WTC11 (cell line): Measurements from ENCODE around the gene M1AP. TPM values are rescaled to one million over a fixed set of nuclear protein-coding genes. Genes with fewer than 3 reads are reported as not detected.

Source experiments
- ATAC-seq: fragments of 200-7000 bp; cut with Tn5 transposase; 2 replicates; pipeline ENCODE4 v1.10.0; 2021; ENCODE audit warnings: mild to moderate bottlenecking, moderate library complexity
- CTCF ChIA-PET: fragments of 300-600 bp; sonication (Branson Sonifier 250); formaldehyde crosslinking; loops from one replicate; lab custom pipeline; 2021; ENCODE audit warnings: antibody characterized with exemption; lab: Charles Lee
- POLR2A ChIA-PET: fragments of 350-600 bp; sonication (Branson Sonifier 250); formaldehyde crosslinking; loops from one replicate; lab custom pipeline; 2021; ENCODE audit warnings: antibody characterized with exemption; lab: Charles Lee
- DNase-seq: peaks from one replicate; pipeline ENCODE4 v3.0.0; 2021; ENCODE audit warnings: low spot score
- H3K27ac Mint-ChIP-seq: 2 replicates; pipeline ENCODE4 v1.8.0; 2021; ENCODE audit warnings: mixed read lengths
- H3K27me3 Mint-ChIP-seq: 2 replicates; pipeline ENCODE4 v1.8.0; 2021; ENCODE audit warnings: low read depth, mild to moderate bottlenecking, moderate library complexity, mixed read lengths
- H3K36me3 Mint-ChIP-seq: 2 replicates; pipeline ENCODE4 v1.8.0; 2021; ENCODE audit warnings: mixed read lengths
- H3K4me1 Mint-ChIP-seq: 2 replicates; pipeline ENCODE4 v1.8.0; 2022; ENCODE audit warnings: mixed read lengths
- H3K4me3 Mint-ChIP-seq: 2 replicates; pipeline ENCODE4 v1.8.0; 2021; ENCODE audit warnings: mild to moderate bottlenecking, moderate library complexity, mixed read lengths
- H3K9me3 Mint-ChIP-seq: 2 replicates; pipeline ENCODE4 v1.8.0; 2021; ENCODE audit warnings: mixed read lengths
- CREB1 ChIP-seq: sonication (generic); formaldehyde crosslinking; IDR thresholded peaks from 2 replicates; pipeline ENCODE4 v1.8.0; 2023; ENCODE audit warnings: mild to moderate bottlenecking, missing genetic modification reagents
- ELF4 ChIP-seq: sonication (generic); formaldehyde crosslinking; IDR thresholded peaks from 2 replicates; pipeline ENCODE4 v1.8.1; 2022; ENCODE audit warnings: low read depth, mild to moderate bottlenecking, moderate library complexity, missing genetic modification reagents
- NFATC4 ChIP-seq: fragments of 250-450 bp; sonication (Bioruptor Pico); IDR thresholded peaks from 2 replicates; pipeline ENCODE4 v1.9.0; 2021; ENCODE audit warnings: mild to moderate bottlenecking
- NFYB ChIP-seq: sonication (generic); formaldehyde crosslinking; conservative IDR thresholded peaks from 2 replicates; pipeline ENCODE4 v1.8.0; 2022; ENCODE audit warnings: low read depth, missing genetic modification reagents
- NR3C1 ChIP-seq: sonication (generic); formaldehyde crosslinking; conservative IDR thresholded peaks from 2 replicates; pipeline ENCODE4 v1.8.1; 2023; ENCODE audit warnings: low read depth, mild to moderate bottlenecking, missing genetic modification reagents
- SMAD4 ChIP-seq: sonication (generic); formaldehyde crosslinking; IDR thresholded peaks from 2 replicates; pipeline ENCODE4 v1.8.0; 2022; ENCODE audit warnings: mild to moderate bottlenecking, missing genetic modification reagents
- SOX15 ChIP-seq: fragments of 250-450 bp; sonication (Bioruptor Pico); IDR thresholded peaks from 2 replicates; pipeline ENCODE4 v1.9.0; 2021; ENCODE audit warnings: mild to moderate bottlenecking
- total RNA-seq: library from RNA; stranded (reverse); gene quantifications from 3 replicates; pipeline ENCODE4 v1.2.3, GENCODE V29; 2021
- TF ChIP-seq, protein P1 (sequence below): sonication (generic); formaldehyde crosslinking; IDR thresholded peaks from 2 replicates; pipeline ENCODE4 v1.8.1; 2022; ENCODE audit warnings: low read depth, missing genetic modification reagents, borderline replicate concordance
- TF ChIP-seq, protein P2 (sequence below): fragments of 250-450 bp; sonication (Bioruptor Pico); conservative IDR thresholded peaks from 2 replicates; pipeline ENCODE4 v1.9.0; 2021; ENCODE audit warnings: mild to moderate bottlenecking
- TF ChIP-seq, protein P3 (sequence below): fragments of 250-450 bp; sonication (Bioruptor Pico); IDR thresholded peaks from 2 replicates; pipeline ENCODE4 v1.9.0; 2021; ENCODE audit warnings: mild to moderate bottlenecking
- TF ChIP-seq, protein P4 (sequence below): sonication (generic); formaldehyde crosslinking; IDR thresholded peaks from 2 replicates; pipeline ENCODE4 v1.8.1; 2023; ENCODE audit warnings: mild to moderate bottlenecking, missing genetic modification reagents, moderate library complexity
- TF ChIP-seq, protein P5 (sequence below): sonication (generic); formaldehyde crosslinking; IDR thresholded peaks from 2 replicates; pipeline ENCODE4 v1.8.0; 2022; ENCODE audit warnings: missing genetic modification reagents
- TF ChIP-seq, protein P6 (sequence below): sonication (generic); formaldehyde crosslinking; IDR thresholded peaks from 2 replicates; pipeline ENCODE4 v1.8.1; 2022; ENCODE audit warnings: mild to moderate bottlenecking, moderate library complexity, missing genetic modification reagents

Gene M1AP
- total RNA-seq, 1 experiment from 2014 or later: 5.9 TPM

DNA sequence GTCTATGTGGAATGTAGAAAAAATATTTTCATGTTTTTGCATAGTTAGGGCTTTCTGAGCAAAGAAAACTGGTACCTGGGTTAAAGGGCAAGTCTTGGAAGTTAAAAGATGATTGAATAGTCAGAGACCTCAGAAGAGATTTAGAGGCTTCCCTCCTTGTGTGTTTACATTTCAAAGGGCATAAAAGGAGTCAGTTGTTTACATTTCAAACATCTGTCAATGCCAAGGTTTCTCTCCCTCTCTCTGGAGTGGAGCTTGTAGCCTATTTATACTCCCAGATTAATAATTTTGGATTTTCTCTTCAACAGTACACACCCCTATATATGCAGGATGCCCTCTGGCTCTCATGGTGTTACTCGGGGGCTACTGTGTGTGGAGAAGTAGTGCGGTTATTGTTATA lies 8.6 kb downstream of the M1AP start:
- CTCF ChIA-PET: no interaction called here
- Mint-ChIP-seq H3K9me3 (no peaks in the 10 kb centered on the region), H3K4me3 (no peak overlapping the region)

More for the DNA sequence above, 8.6 kb downstream of the M1AP start:
- peaks cover 6% of the 10 kb centered on the region for H3K4me1 Mint-ChIP-seq
- H3K36me3 Mint-ChIP-seq: no peaks in the 10 kb centered on the region
- no peak for DNase-seq
- ATAC-seq: no peak
- POLR2A ChIA-PET: no interaction called here
- no peak overlapping the region for H3K27ac Mint-ChIP-seq
- H3K27me3 Mint-ChIP-seq: no peaks in the 10 kb centered on the region; the same call in 1 of the 2 replicates
- TF ChIP-seq, protein P1, sequence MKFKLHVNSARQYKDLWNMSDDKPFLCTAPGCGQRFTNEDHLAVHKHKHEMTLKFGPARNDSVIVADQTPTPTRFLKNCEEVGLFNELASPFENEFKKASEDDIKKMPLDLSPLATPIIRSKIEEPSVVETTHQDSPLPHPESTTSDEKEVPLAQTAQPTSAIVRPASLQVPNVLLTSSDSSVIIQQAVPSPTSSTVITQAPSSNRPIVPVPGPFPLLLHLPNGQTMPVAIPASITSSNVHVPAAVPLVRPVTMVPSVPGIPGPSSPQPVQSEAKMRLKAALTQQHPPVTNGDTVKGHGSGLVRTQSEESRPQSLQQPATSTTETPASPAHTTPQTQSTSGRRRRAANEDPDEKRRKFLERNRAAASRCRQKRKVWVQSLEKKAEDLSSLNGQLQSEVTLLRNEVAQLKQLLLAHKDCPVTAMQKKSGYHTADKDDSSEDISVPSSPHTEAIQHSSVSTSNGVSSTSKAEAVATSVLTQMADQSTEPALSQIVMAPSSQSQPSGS (CRISPR knock-in tag): no peak
- TF ChIP-seq NFYB (CRISPR knock-in tag): no peak
- TF ChIP-seq, protein P2, sequence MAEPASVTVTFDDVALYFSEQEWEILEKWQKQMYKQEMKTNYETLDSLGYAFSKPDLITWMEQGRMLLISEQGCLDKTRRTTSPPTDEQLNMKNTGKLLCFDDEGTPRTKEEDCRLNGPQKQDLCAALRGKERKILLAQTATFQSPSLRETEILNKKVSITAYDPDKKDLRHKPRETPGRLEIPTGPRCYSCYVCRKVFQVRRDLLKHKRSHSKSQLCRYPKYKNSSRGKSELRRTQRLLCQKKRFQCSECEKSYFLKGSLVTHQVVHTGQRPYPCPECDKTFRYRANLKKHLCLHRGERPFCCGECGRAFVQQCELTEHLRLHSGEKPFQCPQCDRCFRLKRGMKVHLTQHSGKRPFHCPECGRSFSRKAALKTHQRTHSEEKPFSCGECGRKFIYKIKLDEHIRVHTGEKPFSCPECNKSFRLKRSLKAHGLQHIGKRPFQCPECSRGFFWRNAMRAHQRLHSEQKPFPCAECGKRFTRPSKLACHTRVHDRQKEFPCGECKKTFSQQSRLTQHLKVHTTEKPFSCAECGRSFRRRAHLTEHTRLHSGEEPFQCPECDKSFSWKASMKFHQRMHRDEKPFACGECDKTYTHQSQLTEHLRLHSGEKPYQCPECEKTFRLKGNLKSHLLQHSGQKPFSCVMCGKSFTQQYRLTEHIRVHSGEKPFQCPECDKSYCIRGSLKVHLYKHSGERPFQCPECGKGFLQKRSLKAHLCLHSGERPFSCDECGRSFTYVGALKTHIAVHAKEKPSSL (CRISPR knock-in tag): no peak
- TF ChIP-seq, protein P3, sequence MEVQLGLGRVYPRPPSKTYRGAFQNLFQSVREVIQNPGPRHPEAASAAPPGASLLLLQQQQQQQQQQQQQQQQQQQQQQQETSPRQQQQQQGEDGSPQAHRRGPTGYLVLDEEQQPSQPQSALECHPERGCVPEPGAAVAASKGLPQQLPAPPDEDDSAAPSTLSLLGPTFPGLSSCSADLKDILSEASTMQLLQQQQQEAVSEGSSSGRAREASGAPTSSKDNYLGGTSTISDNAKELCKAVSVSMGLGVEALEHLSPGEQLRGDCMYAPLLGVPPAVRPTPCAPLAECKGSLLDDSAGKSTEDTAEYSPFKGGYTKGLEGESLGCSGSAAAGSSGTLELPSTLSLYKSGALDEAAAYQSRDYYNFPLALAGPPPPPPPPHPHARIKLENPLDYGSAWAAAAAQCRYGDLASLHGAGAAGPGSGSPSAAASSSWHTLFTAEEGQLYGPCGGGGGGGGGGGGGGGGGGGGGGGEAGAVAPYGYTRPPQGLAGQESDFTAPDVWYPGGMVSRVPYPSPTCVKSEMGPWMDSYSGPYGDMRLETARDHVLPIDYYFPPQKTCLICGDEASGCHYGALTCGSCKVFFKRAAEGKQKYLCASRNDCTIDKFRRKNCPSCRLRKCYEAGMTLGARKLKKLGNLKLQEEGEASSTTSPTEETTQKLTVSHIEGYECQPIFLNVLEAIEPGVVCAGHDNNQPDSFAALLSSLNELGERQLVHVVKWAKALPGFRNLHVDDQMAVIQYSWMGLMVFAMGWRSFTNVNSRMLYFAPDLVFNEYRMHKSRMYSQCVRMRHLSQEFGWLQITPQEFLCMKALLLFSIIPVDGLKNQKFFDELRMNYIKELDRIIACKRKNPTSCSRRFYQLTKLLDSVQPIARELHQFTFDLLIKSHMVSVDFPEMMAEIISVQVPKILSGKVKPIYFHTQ (CRISPR knock-in tag): no peak
- TF ChIP-seq NR3C1: no peak
- no peak for TF ChIP-seq NFATC4 (CRISPR knock-in tag)
- no peak for TF ChIP-seq CREB1
- TF ChIP-seq, protein P4, sequence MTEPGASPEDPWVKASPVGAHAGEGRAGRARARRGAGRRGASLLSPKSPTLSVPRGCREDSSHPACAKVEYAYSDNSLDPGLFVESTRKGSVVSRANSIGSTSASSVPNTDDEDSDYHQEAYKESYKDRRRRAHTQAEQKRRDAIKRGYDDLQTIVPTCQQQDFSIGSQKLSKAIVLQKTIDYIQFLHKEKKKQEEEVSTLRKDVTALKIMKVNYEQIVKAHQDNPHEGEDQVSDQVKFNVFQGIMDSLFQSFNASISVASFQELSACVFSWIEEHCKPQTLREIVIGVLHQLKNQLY: no peak
- TF ChIP-seq, protein P5, sequence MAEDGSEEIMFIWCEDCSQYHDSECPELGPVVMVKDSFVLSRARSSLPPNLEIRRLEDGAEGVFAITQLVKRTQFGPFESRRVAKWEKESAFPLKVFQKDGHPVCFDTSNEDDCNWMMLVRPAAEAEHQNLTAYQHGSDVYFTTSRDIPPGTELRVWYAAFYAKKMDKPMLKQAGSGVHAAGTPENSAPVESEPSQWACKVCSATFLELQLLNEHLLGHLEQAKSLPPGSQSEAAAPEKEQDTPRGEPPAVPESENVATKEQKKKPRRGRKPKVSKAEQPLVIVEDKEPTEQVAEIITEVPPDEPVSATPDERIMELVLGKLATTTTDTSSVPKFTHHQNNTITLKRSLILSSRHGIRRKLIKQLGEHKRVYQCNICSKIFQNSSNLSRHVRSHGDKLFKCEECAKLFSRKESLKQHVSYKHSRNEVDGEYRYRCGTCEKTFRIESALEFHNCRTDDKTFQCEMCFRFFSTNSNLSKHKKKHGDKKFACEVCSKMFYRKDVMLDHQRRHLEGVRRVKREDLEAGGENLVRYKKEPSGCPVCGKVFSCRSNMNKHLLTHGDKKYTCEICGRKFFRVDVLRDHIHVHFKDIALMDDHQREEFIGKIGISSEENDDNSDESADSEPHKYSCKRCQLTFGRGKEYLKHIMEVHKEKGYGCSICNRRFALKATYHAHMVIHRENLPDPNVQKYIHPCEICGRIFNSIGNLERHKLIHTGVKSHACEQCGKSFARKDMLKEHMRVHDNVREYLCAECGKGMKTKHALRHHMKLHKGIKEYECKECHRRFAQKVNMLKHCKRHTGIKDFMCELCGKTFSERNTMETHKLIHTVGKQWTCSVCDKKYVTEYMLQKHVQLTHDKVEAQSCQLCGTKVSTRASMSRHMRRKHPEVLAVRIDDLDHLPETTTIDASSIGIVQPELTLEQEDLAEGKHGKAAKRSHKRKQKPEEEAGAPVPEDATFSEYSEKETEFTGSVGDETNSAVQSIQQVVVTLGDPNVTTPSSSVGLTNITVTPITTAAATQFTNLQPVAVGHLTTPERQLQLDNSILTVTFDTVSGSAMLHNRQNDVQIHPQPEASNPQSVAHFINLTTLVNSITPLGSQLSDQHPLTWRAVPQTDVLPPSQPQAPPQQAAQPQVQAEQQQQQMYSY (CRISPR knock-in tag): no peak
- no peak for TF ChIP-seq SOX15
- TF ChIP-seq, protein P6, sequence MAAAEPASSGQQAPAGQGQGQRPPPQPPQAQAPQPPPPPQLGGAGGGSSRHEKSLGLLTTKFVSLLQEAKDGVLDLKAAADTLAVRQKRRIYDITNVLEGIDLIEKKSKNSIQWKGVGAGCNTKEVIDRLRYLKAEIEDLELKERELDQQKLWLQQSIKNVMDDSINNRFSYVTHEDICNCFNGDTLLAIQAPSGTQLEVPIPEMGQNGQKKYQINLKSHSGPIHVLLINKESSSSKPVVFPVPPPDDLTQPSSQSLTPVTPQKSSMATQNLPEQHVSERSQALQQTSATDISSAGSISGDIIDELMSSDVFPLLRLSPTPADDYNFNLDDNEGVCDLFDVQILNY: no peak
- TF ChIP-seq SMAD4: no peak
- TF ChIP-seq ELF4 (CRISPR knock-in tag): no peak
